ENCODE data around the gene CD63. TPM values are rescaled to one million over a fixed set of nuclear protein-coding genes. Genes with fewer than 3 reads are reported as not detected.

The CD63 gene
- polyA plus RNA-seq, 1 experiment = 1,955 TPM

DNA sequence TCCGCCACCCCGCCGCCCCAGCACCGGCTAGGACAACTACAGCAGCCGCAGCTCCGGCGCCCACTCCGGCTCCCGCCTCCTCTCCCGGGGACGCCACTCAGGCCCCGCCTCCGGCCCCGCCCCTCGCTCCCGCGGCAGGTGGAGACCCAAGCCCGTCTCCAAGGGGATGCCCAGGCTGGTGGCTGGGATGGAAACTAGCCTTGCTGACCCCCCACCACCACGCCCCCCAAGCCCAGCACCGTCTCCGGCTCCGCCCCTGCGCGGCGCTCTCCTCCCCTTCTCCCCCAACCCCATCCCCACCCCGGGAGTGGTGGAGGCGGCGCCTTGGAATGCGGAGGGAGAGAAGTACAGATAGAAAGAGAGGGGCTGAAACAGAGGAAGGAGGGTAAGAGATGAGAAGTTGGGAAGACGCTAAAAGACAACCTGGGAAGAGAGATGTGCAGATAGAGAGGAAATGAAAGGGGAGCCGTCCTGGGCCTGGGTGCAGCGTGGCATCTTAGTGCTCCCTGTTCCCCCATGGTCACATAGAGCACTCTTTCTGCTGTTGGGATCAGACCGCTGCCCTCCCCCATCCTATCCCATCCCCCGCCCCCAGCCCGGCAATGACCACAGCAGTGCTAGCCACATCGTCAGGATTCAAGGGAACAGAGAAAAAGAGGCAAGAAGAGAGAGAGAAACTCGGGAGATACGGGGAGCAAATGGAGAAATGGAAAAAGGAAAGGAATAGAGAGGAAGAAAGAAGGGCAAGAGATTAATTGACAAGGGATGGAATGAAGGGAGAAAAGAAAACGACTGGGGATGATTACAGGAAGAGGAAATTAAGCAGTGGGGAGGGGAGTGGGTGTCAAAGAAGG, 20.7 kb downstream of the CD63 start, which contains the start of gene ITGA7:
Gene ITGA7 (minus strand): TSS at position 64 of the 854 bp plus-strand sequence. CDS start 222 bp downstream, outside the sequence.
- Histone ChIP-seq H3K9me3 (ENCODE audit: control insufficient read depth, insufficient read depth, low read length) (no peaks in the 10 kb centered on the region; the same call in 1 of the 2 replicates), H3K27ac (ENCODE audit: low read depth, low read length) (no peak within 1 kb of the TSS), H3K27me3 (ENCODE audit: control insufficient read depth, insufficient read depth, low read length) (peaks cover 7% of the 10 kb centered on the region), H3K4me3 (ENCODE audit: low read depth, low read length) (peak within 1 kb of the TSS; percentile 65)
- ChIA-PET POLR2A (no interaction called here), CTCF (no interaction called here)
- TF ChIP-seq, protein P1, sequence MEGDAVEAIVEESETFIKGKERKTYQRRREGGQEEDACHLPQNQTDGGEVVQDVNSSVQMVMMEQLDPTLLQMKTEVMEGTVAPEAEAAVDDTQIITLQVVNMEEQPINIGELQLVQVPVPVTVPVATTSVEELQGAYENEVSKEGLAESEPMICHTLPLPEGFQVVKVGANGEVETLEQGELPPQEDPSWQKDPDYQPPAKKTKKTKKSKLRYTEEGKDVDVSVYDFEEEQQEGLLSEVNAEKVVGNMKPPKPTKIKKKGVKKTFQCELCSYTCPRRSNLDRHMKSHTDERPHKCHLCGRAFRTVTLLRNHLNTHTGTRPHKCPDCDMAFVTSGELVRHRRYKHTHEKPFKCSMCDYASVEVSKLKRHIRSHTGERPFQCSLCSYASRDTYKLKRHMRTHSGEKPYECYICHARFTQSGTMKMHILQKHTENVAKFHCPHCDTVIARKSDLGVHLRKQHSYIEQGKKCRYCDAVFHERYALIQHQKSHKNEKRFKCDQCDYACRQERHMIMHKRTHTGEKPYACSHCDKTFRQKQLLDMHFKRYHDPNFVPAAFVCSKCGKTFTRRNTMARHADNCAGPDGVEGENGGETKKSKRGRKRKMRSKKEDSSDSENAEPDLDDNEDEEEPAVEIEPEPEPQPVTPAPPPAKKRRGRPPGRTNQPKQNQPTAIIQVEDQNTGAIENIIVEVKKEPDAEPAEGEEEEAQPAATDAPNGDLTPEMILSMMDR (IDR thresholded peaks at IDR 0.05; ENCODE audit: low read depth, low read length) = no peak
- no peak for DNase-seq (ENCODE audit: low read depth, low spot score)

DNA sequence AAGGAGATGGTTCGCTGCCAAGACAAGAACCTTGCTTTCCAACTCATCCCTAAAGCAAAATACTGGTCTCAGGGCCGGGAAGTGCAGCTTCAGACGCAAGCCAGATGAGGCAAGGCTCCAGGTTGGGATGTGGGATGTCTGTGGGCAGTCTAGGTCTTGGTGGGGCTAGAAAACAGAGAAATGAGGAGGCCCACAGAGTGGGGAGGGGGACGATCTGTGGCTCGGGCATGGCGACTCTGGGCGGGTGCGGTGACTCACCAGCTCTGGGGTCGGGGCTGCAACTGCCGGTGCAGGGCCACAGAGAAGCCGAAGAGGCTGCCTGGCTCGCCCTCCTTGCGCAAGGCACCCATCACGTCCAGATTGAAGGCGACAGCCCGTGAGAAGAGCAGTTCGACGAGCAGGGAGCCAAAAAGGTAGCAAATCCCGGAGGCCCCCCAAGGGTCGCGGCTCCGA, 21.6 kb downstream of the CD63 start:
- Histone ChIP-seq H3K27ac (ENCODE audit: low read depth, low read length) (no peak overlapping the region), H3K9me3 (ENCODE audit: control insufficient read depth, insufficient read depth, low read length) (no peaks in the 10 kb centered on the region; the same call in 1 of the 2 replicates), H3K4me3 (ENCODE audit: low read depth, low read length) (peak overlapping the region; percentile 65), H3K27me3 (ENCODE audit: control insufficient read depth, insufficient read depth, low read length) (peaks cover 7% of the 10 kb centered on the region)
- ChIA-PET CTCF (interaction anchor here (0.8 to 1.2 kb wide), 2 partner anchors 51 to 88 kb away, joined by 3 to 7 read pairs; no protein-coding TSS in a partner anchor), POLR2A (interaction anchor here (0.6 kb wide), 1 partner anchor 129 kb away, joined by 4 read pairs; no protein-coding TSS in a partner anchor)
- TF ChIP-seq, protein P1 (IDR thresholded peaks at IDR 0.05; ENCODE audit: low read depth, low read length) = no peak
- DNase-seq (ENCODE audit: low read depth, low spot score) = no peak

DNA sequence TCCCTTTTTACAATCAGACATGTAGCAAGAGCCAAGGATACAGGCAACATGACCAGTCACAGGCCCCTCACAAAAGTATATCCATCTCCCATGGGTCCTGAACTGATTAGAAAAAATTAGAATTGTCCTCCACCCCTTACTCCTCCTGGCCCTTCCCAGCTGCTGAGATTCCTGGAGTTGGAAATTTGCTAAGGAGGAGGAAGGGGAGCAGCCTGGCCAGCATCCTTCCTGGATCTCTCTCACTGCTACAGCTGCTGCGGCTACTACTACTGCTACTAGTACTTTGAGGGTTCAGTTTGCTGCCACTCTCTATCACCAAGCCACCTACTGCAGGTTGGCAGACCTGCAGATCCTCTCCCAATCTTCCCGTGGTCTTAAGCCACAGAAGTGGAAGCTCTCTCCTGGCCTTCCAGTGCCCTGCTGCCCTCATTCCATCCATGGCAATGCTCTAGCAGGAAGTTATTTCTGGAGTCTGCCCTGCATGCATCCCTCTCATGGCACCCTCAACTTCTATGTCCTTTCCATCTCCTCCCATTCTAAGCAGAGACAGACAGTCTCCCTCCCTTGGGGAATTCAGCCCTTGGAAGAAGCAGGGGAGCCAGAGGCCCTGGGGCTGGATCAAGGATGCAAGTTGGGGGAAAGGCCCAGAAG, 22.1 kb downstream of the CD63 start:
- Histone ChIP-seq H3K27me3 (ENCODE audit: control insufficient read depth, insufficient read depth, low read length) (peaks cover 7% of the 10 kb centered on the region), H3K4me3 (ENCODE audit: low read depth, low read length) (peak overlapping the region; percentile 65), H3K9me3 (ENCODE audit: control insufficient read depth, insufficient read depth, low read length) (no peaks in the 10 kb centered on the region; the same call in 1 of the 2 replicates), H3K27ac (ENCODE audit: low read depth, low read length) (no peak overlapping the region)
- TF ChIP-seq, protein P1 (IDR thresholded peaks at IDR 0.05; ENCODE audit: low read depth, low read length) = no peak
- CTCF ChIA-PET = interaction anchor here (0.8 to 1.2 kb wide), 3 partner anchors 10 to 88 kb away, joined by 3 to 7 read pairs (median 3); no protein-coding TSS in a partner anchor
- no peak for DNase-seq (ENCODE audit: low read depth, low spot score)
- POLR2A ChIA-PET = interaction anchor here (0.6 to 1.2 kb wide), 2 partner anchors 23 to 130 kb away, joined by 3 to 4 read pairs; no protein-coding TSS in a partner anchor

DNA sequence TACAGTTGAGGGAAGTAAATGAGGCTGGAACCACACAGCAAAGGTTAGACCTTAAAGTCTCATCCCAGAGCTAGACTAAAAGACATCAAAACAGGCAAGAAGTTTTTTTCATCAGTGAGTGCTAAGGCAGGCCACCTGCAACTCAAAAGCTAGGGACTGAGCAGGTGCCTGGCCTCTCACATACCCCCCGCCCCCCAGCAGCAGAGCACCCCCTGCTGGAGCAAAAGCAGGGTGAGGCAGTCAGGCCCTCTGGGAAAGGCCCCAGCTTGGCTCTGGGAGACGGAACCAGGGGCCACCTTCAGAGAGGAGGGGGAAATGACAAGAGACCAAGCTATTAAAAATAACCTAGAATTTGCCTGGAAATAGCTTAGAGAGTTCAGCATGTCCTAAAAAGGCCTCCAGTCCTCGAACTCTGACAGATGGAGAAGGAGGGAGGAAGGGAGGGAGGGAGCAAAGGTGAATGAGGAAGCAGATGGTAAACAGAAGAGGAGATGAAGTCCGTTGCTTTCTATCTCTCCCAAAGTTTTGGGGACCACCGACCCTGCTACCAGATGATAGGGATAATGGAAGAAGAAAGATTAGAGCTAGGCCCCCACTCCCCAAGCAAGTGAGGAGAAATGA, 22.9 kb downstream of the CD63 start:
- H3K9me3 ChIP-seq (ENCODE audit: control insufficient read depth, insufficient read depth, low read length) = no peaks in the 10 kb centered on the region; the same call in 1 of the 2 replicates
- H3K4me3 ChIP-seq (ENCODE audit: low read depth, low read length) = no peak overlapping the region
- H3K27ac ChIP-seq (ENCODE audit: low read depth, low read length) = no peak overlapping the region
- ChIA-PET POLR2A (interaction anchor here (1.2 kb wide), 1 partner anchor 24 kb away, joined by 3 read pairs; no protein-coding TSS in a partner anchor), CTCF (interaction anchor here (1.0 to 1.4 kb wide), 3 partner anchors 9 to 87 kb away, joined by 3 to 7 read pairs (median 3); no protein-coding TSS in a partner anchor)
- H3K27me3 ChIP-seq (ENCODE audit: control insufficient read depth, insufficient read depth, low read length) = peaks cover 7% of the 10 kb centered on the region
- TF ChIP-seq, protein P1 (IDR thresholded peaks at IDR 0.05; ENCODE audit: low read depth, low read length) = peak; percentile 41
- no peak for DNase-seq (ENCODE audit: low read depth, low spot score)

All from AG04450 (cell line).